Tibial nerve (tissue), 3 donors: Measurements from ENCODE around the gene SYNPO.

Experiments
- POLR2A ChIP-seq, 2 donors: fragments of 450-650 bp; IDR thresholded peaks; one replicate each; pipeline ENCODE4 v1.6.1; 2017; ENCODE audit warnings: antibody characterized with exemption in 2 of 2, mild to moderate bottlenecking in 2 of 2, moderate library complexity in 2 of 2
- TF ChIP-seq, protein P1 (sequence below), 5 experiments: fragments of 200-600 bp in 3 of 5; fragments of 450-650 bp in 2 of 5; sonication (generic) in 3 of 5; IDR thresholded peaks; one replicate each; pipeline ENCODE4 v1.5.1; 2016 to 2019; ENCODE audit warnings: antibody characterized with exemption in 5 of 5, mild to moderate bottlenecking in 3 of 5, moderate library complexity in 2 of 5

DNA sequence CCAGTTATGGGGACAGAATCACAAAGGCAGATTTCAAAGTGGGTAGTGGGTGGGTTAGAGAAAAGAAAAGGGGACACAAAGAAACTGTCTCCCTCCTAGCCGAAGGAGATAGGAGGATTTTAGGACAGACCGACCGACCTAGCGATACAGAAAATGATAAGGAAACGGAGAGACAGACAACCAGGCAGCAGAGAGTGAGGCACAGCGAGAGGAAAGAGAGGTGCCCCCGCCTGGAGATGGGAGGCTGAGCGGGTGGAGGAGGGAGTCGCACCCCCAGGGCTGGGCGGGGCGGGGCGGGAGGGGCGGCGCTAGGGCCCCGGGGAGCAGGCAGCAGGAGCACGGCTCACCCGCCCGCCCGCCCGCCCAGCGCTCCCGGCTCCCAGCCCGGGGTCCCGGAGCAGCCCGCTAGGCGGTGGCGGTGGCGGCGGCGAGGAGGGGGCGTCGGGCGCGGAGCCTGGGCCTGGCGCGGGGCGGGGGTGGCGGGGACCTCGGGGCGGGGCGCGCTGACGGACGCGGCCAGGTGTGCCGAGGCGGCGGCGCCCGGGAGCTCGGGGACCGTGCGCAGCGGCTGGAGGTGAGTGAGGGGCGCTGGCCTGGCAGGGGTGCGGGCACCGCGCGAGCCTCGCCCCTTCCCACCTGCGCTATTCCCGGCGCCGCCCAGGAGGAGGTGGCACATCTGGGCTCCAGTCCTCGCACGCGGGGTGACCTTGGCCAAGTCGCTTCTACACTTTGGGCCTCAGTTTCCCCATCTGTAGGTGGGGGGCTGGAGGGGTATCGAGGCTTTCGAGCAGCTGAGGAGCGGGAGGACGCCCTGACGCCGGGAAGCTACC lies 15.9 kb upstream of the SYNPO start:
- no peak for TF ChIP-seq POLR2A (IDR thresholded peaks at IDR 0.05)
- TF ChIP-seq, protein P1, sequence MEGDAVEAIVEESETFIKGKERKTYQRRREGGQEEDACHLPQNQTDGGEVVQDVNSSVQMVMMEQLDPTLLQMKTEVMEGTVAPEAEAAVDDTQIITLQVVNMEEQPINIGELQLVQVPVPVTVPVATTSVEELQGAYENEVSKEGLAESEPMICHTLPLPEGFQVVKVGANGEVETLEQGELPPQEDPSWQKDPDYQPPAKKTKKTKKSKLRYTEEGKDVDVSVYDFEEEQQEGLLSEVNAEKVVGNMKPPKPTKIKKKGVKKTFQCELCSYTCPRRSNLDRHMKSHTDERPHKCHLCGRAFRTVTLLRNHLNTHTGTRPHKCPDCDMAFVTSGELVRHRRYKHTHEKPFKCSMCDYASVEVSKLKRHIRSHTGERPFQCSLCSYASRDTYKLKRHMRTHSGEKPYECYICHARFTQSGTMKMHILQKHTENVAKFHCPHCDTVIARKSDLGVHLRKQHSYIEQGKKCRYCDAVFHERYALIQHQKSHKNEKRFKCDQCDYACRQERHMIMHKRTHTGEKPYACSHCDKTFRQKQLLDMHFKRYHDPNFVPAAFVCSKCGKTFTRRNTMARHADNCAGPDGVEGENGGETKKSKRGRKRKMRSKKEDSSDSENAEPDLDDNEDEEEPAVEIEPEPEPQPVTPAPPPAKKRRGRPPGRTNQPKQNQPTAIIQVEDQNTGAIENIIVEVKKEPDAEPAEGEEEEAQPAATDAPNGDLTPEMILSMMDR (IDR thresholded peaks at IDR 0.05), result peak in 1 of 5 experiments; percentile 8
